Kidney (tissue), 14 donors: Measurements from ENCODE around the gene ARHGEF7. TPM values are rescaled to one million over a fixed set of nuclear protein-coding genes. Genes with fewer than 3 reads are reported as not detected.

Source experiments
- DNase-seq, 5 donors: peaks; one replicate each; pipeline ENCODE4 v3.0.0-alpha.2; 2013 to 2020
- FAIRE-seq: peaks from 2 replicates; lab custom pipeline; 2012; peaks lifted over from hg19 to GRCh38; lab: Jason Lieb, UNC
- H3K27ac ChIP-seq, 2 donors: one replicate each; pipeline ENCODE4 v1.7.0; 2013; ENCODE audit warnings: low read depth in 2 of 2, low read length in 2 of 2, inconsistent platforms in 1 of 2
- H3K27me3 ChIP-seq: one replicate; pipeline ENCODE4 v1.7.1; 2013; ENCODE audit warnings: low read length, inconsistent platforms; ENCODE audit not compliant: control insufficient read depth, insufficient read depth
- H3K36me3 ChIP-seq, 3 donors: one replicate each; pipeline versions ENCODE4 v1.7.0 to v1.7.1; 2013; ENCODE audit warnings: low read length in 3 of 3, control low read depth in 1 of 3, inconsistent platforms in 1 of 3; ENCODE audit not compliant: insufficient read depth in 3 of 3, control insufficient read depth in 2 of 3
- H3K4me1 ChIP-seq, 3 donors: one replicate each; pipeline versions ENCODE4 v1.7.0 to v1.7.1; 2013; ENCODE audit warnings: low read length in 3 of 3, inconsistent platforms in 1 of 3, low read depth in 1 of 3; ENCODE audit not compliant: control insufficient read depth in 2 of 3, insufficient read depth in 2 of 3
- H3K4me3 ChIP-seq, 3 donors: one replicate each; pipeline versions ENCODE4 v1.7.0 to v1.8.1; 2013; ENCODE audit warnings: low read length in 3 of 3, control low read depth in 1 of 3, inconsistent platforms in 1 of 3
- H3K9ac ChIP-seq, 3 donors: one replicate each; pipeline versions ENCODE4 v1.7.0 to v1.7.1; 2013; ENCODE audit warnings: low read length in 3 of 3, control low read depth in 1 of 3, inconsistent platforms in 1 of 3
- H3K9me3 ChIP-seq, 3 donors: one replicate each; pipeline versions ENCODE4 v1.7.0 to v1.7.1; 2013; ENCODE audit warnings: low read length in 3 of 3, control low read depth in 1 of 3, inconsistent platforms in 1 of 3; ENCODE audit not compliant: control insufficient read depth in 2 of 3, insufficient read depth in 1 of 3
- intact Hi-C: fragments of 100-400 bp; cut with DNase I; formaldehyde crosslinking; loops from one replicate; pipeline ENCODE4 v1.11.1; 2022
- polyA plus RNA-seq: library from polyadenylated mRNA; stranded (reverse); fragments of 350-450 nt; fragmentation: Illumina TruSeq; extraction: RNeasy Lipid Tissue Mini Kit (QIAGEN cat#74804); gene quantifications from one replicate; pipeline ENCODE4 v1.2.3, GENCODE V29; 2014; ENCODE audit warnings: low read depth, low replicate concordance; ENCODE audit not compliant: insufficient read depth
- total RNA-seq: library from RNA; stranded (reverse); fragmentation: NEBNext Ultra II Directional; extraction: Animal tissue kit (Norgen Biotek cat#: 25700); gene quantifications from one replicate; pipeline ENCODE4 v1.2.1, GENCODE V29; 2021
- TF ChIP-seq, protein P1 (sequence below): IDR thresholded peaks from 3 replicates; pipeline ENCODE4 v1.5.1; 2012; ENCODE audit warnings: mild to moderate bottlenecking, moderate library complexity, borderline replicate concordance; ENCODE audit not compliant: insufficient read depth; ENCODE audit errors: extremely low read depth
- donor health status: control.
- donor health status: control.
- donor health status: control.
- donor health status: control.
- donor health status: control.
- donor health status: DM: yes; HTN: yes; CAD: no.
- donor health status: Normal renal cell carcinoma (clear cell type).

The ARHGEF7 gene
- total and polyA plus RNA-seq, 2 donors from 2014 or later: 17.9 to 56.4 TPM

DNA sequence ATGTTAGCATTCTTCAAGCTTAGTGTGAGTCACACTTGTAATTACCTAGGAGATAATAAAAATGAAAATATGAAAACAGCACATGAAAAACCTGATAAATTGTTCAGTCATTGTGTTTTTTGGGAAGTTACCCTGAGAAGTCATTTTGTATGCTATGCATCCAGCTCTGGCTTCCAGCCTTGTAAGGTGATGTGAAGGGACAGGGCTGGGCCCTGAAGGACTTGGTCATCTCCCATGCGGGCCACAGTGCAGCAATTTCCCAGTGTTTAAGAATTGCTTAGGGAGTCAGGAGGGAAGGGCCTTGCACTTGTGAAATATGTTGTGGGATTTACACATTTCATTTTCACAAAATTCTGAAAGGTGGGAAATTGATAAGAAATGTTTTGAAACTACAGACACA, 41.3 kb downstream of the ARHGEF7 start:
- peaks cover 9 to 12% (median 10%) of the 10 kb centered on the region in 3 donors for H3K4me1 ChIP-seq
- H3K36me3 ChIP-seq: peaks cover 0 to 2% (median 0%) of the 10 kb centered on the region in 3 donors
- no peak overlapping the region for H3K4me3 ChIP-seq
- intact Hi-C loops: no loop called here
- DNase-seq: no peak
- no peak overlapping the region for H3K27ac ChIP-seq
- TF ChIP-seq, protein P1, sequence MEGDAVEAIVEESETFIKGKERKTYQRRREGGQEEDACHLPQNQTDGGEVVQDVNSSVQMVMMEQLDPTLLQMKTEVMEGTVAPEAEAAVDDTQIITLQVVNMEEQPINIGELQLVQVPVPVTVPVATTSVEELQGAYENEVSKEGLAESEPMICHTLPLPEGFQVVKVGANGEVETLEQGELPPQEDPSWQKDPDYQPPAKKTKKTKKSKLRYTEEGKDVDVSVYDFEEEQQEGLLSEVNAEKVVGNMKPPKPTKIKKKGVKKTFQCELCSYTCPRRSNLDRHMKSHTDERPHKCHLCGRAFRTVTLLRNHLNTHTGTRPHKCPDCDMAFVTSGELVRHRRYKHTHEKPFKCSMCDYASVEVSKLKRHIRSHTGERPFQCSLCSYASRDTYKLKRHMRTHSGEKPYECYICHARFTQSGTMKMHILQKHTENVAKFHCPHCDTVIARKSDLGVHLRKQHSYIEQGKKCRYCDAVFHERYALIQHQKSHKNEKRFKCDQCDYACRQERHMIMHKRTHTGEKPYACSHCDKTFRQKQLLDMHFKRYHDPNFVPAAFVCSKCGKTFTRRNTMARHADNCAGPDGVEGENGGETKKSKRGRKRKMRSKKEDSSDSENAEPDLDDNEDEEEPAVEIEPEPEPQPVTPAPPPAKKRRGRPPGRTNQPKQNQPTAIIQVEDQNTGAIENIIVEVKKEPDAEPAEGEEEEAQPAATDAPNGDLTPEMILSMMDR: no peak
- H3K9ac ChIP-seq: no peak overlapping the region
- FAIRE-seq: no peak
- no peaks in the 10 kb centered on the region for H3K27me3 ChIP-seq
- H3K9me3 ChIP-seq: peaks cover 0 to 2% (median 0%) of the 10 kb centered on the region in 3 donors

DNA sequence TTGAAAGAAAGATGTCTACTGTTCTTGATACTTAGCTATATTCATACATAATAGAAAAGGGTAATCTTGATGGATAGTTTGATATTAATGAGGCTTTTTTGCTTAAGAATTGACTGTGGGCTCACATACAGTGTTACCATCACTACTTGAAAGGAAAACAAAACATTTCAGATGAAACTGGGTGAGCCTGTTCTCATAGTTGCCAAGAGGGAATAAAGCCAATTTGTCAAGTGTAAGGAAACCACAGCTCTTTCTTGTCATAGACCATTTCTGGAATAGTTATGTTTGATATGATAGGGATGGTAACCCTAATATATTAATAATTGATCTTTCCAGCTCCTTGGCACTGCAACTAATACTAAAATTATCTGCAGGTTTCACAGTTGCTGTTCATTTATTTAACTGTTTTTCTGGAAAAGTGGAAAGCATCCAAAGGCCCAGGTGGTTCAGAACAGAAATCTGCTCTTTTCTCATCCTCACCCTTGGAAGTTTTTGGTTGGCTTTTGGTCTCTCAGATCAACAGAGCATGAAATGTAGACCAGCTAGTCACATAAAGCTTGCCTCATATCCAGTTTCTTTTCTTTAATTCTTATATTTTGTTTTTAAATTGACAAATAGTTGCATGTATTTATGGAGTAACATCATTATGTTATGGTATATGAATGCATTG, 43.2 kb downstream of the ARHGEF7 start:
- intact Hi-C loops: no loop called here
- peaks cover 0 to 2% (median 0%) of the 10 kb centered on the region in 3 donors for H3K9me3 ChIP-seq
- no peak overlapping the region for H3K4me3 ChIP-seq
- peaks cover 0 to 8% (median 6%) of the 10 kb centered on the region in 3 donors for H3K4me1 ChIP-seq
- H3K9ac ChIP-seq: no peak overlapping the region
- DNase-seq (no peak), FAIRE-seq (no peak)
- TF ChIP-seq, protein P1: no peak
- H3K27me3 ChIP-seq: no peaks in the 10 kb centered on the region
- no peak overlapping the region for H3K27ac ChIP-seq
- peaks cover 0 to 2% (median 0%) of the 10 kb centered on the region in 3 donors for H3K36me3 ChIP-seq

DNA sequence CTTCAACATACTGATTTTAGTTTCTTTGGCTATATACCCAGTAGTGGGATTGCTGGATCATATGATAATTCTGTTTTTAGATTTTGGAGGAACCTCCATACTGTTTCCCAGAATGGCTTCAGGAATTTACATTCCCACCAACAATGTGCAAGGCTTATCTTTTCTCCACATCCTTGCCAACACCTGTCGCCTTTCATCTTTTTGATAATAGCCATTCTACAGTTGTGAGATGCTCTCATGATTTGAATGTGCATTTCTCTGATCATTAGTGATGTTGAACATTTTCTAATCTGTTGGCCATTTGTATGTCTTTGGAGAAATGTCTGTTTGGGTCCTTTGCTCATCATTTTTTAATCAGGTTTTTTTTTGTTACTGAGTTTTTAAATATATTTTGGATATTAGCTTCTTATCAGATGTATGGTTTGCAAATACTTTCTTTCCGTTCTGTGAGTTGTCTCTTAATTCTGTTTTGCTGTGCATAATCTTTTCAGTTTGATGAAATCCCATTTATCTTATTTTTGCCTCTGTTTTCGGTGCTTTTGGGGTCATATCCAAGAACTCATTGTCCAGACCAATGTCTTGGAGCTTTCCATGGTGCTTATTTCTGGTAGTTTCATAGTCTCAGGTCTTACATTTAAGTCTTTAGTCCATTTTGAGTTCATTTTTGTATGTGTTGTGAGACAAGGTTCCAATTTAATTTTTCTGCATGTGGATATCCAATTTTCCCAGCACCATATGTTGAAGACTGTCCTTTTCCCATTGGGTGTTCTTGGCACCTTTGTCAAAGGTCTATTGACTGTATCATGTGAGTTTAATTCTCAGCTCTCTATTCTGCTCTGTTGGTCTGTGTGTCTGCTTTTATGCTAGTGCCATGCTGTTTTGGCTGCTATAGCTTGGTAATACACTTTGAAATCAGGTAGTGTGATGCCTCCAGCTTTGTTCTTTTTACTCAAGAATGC, 44.5 kb downstream of the ARHGEF7 start:
- intact Hi-C loops: no loop called here
- no peaks in the 10 kb centered on the region for H3K27me3 ChIP-seq
- H3K4me1 ChIP-seq: peaks cover 0 to 8% (median 2%) of the 10 kb centered on the region in 3 donors
- TF ChIP-seq, protein P1: no peak
- H3K9me3 ChIP-seq: peaks cover 0 to 2% (median 0%) of the 10 kb centered on the region in 3 donors
- no peak overlapping the region for H3K9ac ChIP-seq
- DNase-seq (no peak), FAIRE-seq (no peak)
- no peak overlapping the region for H3K4me3 ChIP-seq
- no peak overlapping the region for H3K27ac ChIP-seq
- peaks cover 0 to 2% (median 0%) of the 10 kb centered on the region in 3 donors for H3K36me3 ChIP-seq
